Panc1 (cell line): ENCODE results near the gene ATXN2. TPM values are rescaled to one million over a fixed set of nuclear protein-coding genes. Genes with fewer than 3 reads are reported as not detected.

Experiments used
- ATAC-seq: fragments of 200-7000 bp; cut with Tn5 transposase; 2 replicates; pipeline ENCODE4 v1.9.1; 2020; ENCODE audit warnings: mild to moderate bottlenecking, moderate library complexity
- BruUV-seq: library from RNA; stranded (reverse); fragments of 400-500 nt; replicated peaks from 2 replicates; lab custom pipeline; 2021; lab: Mats Ljungman, UMichigan
- CTCF ChIA-PET: fragments of 300-600 bp; sonication (Branson Sonifier 250); formaldehyde crosslinking; loops from one replicate; lab custom pipeline; 2022; ENCODE audit warnings: antibody characterized with exemption; lab: Charles Lee
- POLR2A ChIA-PET: fragments of 300-600 bp; sonication (Branson Sonifier 250); formaldehyde crosslinking; loops from one replicate; lab custom pipeline; 2022; ENCODE audit warnings: antibody characterized with exemption; lab: Charles Lee
- DNase-seq: peaks from one replicate; pipeline ENCODE4 v3.0.0-alpha.2; 2010; ENCODE audit warnings: low read depth, low spot score
- H3K27ac ChIP-seq: 2 replicates; pipeline ENCODE4 v1.5.1; 2011; ENCODE audit warnings: mild to moderate bottlenecking, low read length, inconsistent platforms
- H3K27me3 ChIP-seq: fragments of 200-500 bp; sonication (Bioruptor generic); 2 replicates; pipeline ENCODE4 v1.6.0; 2014; ENCODE audit warnings: low read length, inconsistent platforms; ENCODE audit not compliant: control insufficient read depth, insufficient read depth
- H3K36me3 ChIP-seq: fragments of 200-500 bp; sonication (Bioruptor generic); 2 replicates; pipeline ENCODE4 v1.5.1; 2014; ENCODE audit warnings: inconsistent platforms, mild to moderate bottlenecking, low read length, moderate library complexity; ENCODE audit not compliant: control insufficient read depth, insufficient read depth
- H3K4me1 ChIP-seq: 2 replicates; pipeline ENCODE4 v1.5.1; 2011; ENCODE audit warnings: inconsistent platforms, mild to moderate bottlenecking, low read length, moderate library complexity; ENCODE audit not compliant: control insufficient read depth, insufficient read depth
- H3K4me3 ChIP-seq, 2 experiments: 2 replicates each; pipeline ENCODE4 v1.5.1; 2011 to 2012; ENCODE audit warnings: low read depth in 2 of 2, low read length in 2 of 2, mild to moderate bottlenecking in 2 of 2, inconsistent platforms in 1 of 2, moderate library complexity in 1 of 2
- H3K9me3 ChIP-seq: fragments of 200-500 bp; sonication (Bioruptor generic); 2 replicates; pipeline ENCODE4 v1.5.1; 2014; ENCODE audit warnings: low read depth, mild to moderate bottlenecking, inconsistent platforms, low read length, moderate library complexity; ENCODE audit not compliant: control insufficient read depth, insufficient read depth
- CTCF ChIP-seq: fragments of 450-650 bp; IDR thresholded peaks from 2 replicates; pipeline ENCODE4 v1.5.1; 2017; ENCODE audit warnings: mild to moderate bottlenecking
- POLR2AphosphoS5 ChIP-seq: IDR thresholded peaks from 2 replicates; pipeline ENCODE4 v1.6.1; 2012; ENCODE audit warnings: mild to moderate bottlenecking, low read depth, low read length, moderate library complexity
- REST ChIP-seq, 2 experiments: IDR thresholded peaks; 2 replicates each; pipeline ENCODE4 v1.6.1; 2011 to 2012; ENCODE audit warnings: low read depth in 2 of 2, control low read depth in 1 of 2, low read length in 1 of 2, mild to moderate bottlenecking in 1 of 2, moderate library complexity in 1 of 2; ENCODE audit not compliant: insufficient read depth in 1 of 2
- SIN3A ChIP-seq: IDR thresholded peaks from 2 replicates; pipeline ENCODE4 v1.6.1; 2012; ENCODE audit warnings: low read depth, mild to moderate bottlenecking, low read length, moderate library complexity, borderline replicate concordance; ENCODE audit not compliant: insufficient read depth
- TCF7L2 ChIP-seq: IDR thresholded peaks from 2 replicates; pipeline ENCODE4 v1.6.1; 2011; ENCODE audit warnings: mild to moderate bottlenecking, low read depth, low read length, inconsistent platforms
- in situ Hi-C: cut with HindIII; loops from 2 replicates; pipeline ENCODE4 v1.10.0; 2016; ENCODE audit warnings: low sequenced_read_pairs, low pct_unique_long_range_greater_than_20kb
- intact Hi-C: fragments of 100-400 bp; cut with micrococcal nuclease; formaldehyde crosslinking; loops from one replicate; pipeline ENCODE4 v1.10.0; 2022; ENCODE audit not compliant: unreplicated experiment
- total RNA-seq: library from RNA; stranded (reverse); gene quantifications from one replicate; pipeline ENCODE4 v1.2.1, GENCODE V29; 2021; ENCODE audit not compliant: unreplicated experiment

Gene ATXN2
- total RNA-seq, 1 experiment from 2014 or later = 77.6 TPM

GRCh38 chr12:111521801-111522200 lies 77.3 kb downstream of the ATXN2 start:
- Histone ChIP-seq H3K27me3 (no peaks in the 10 kb centered on the region), H3K36me3 (peaks cover 37% of the 10 kb centered on the region)
- intact Hi-C loops = no loop called here

GRCh38 chr12:111519937-111520336 lies 79.2 kb downstream of the ATXN2 start:
- ATAC-seq (no peak), DNase-seq (no peak)
- peaks cover 48% of the 10 kb centered on the region for H3K36me3 ChIP-seq
- CTCF ChIA-PET = no interaction called here
- in situ Hi-C loops = no loop called here
- BruUV-seq = no TSS peak
- no peak overlapping the region for H3K27ac ChIP-seq
- H3K9me3 ChIP-seq = no peaks in the 10 kb centered on the region
- TF ChIP-seq CTCF (no peak), REST (IDR thresholded peaks at IDR 0.05; ENCODE audit: insufficient read depth in 1 of 2, low read depth in 2 of 2, low read length in 1 of 2) (no peak), TCF7L2 (no peak), POLR2AphosphoS5 (no peak)
- POLR2A ChIA-PET = no interaction called here
- intact Hi-C loops = no loop called here
- no peaks in the 10 kb centered on the region for H3K27me3 ChIP-seq
- no peak overlapping the region for H3K4me3 ChIP-seq
- H3K4me1 ChIP-seq = no peaks in the 10 kb centered on the region

More at GRCh38 chr12:111521801-111522200, 77.3 kb downstream of the ATXN2 start:
- no peaks in the 10 kb centered on the region for H3K4me1 ChIP-seq
- DNase-seq (no peak), ATAC-seq (no peak)
- no TSS peak for BruUV-seq
- H3K27ac ChIP-seq = no peak overlapping the region
- ChIA-PET POLR2A (no interaction called here), CTCF (no interaction called here)
- TF ChIP-seq CTCF = no peak
- no peak for TF ChIP-seq POLR2AphosphoS5
- TF ChIP-seq SIN3A = no peak
- TF ChIP-seq REST (IDR thresholded peaks at IDR 0.05; ENCODE audit: insufficient read depth in 1 of 2, low read depth in 2 of 2, low read length in 1 of 2) = no peak
- TF ChIP-seq TCF7L2 = no peak
- in situ Hi-C loops = no loop called here
- no peak overlapping the region for H3K4me3 ChIP-seq
- no peaks in the 10 kb centered on the region for H3K9me3 ChIP-seq
